ENCODE results near the gene IRAK3.
A peak's percentile ranks its signal among the peaks of the same experiment; 100 is the strongest.
"Not testable (repeated sequence)": the region's sequence is repeated elsewhere in the genome, so short reads cannot be mapped to it uniquely, and the experiment has no call there.

IRAK3 gene

GRCh38 chr12:66296176-66296683, 107.2 kb downstream of the IRAK3 start:
- Mint-ChIP-seq H3K27ac (no peak overlapping the region), H3K36me3 (ENCODE audit: low read depth) (no peaks in the 10 kb centered on the region), H3K4me1 (no peaks in the 10 kb centered on the region), H3K4me3 (no peak overlapping the region), H3K27me3 (ENCODE audit: low read depth) (peaks cover 8% of the 10 kb centered on the region), H3K9me3 (no peaks in the 10 kb centered on the region)
- TF ChIP-seq, protein P1, sequence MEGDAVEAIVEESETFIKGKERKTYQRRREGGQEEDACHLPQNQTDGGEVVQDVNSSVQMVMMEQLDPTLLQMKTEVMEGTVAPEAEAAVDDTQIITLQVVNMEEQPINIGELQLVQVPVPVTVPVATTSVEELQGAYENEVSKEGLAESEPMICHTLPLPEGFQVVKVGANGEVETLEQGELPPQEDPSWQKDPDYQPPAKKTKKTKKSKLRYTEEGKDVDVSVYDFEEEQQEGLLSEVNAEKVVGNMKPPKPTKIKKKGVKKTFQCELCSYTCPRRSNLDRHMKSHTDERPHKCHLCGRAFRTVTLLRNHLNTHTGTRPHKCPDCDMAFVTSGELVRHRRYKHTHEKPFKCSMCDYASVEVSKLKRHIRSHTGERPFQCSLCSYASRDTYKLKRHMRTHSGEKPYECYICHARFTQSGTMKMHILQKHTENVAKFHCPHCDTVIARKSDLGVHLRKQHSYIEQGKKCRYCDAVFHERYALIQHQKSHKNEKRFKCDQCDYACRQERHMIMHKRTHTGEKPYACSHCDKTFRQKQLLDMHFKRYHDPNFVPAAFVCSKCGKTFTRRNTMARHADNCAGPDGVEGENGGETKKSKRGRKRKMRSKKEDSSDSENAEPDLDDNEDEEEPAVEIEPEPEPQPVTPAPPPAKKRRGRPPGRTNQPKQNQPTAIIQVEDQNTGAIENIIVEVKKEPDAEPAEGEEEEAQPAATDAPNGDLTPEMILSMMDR (IDR thresholded peaks at IDR 0.05; ENCODE audit: unreplicated experiment in 3 of 3) = no peak

- Mint-ChIP-seq H3K27ac (no peak overlapping the region), H3K27me3 (ENCODE audit: low read depth) (peaks cover 11% of the 10 kb centered on the region), H3K36me3 (ENCODE audit: low read depth) (no peaks in the 10 kb centered on the region), H3K4me3 (no peak overlapping the region), H3K9me3 (no peaks in the 10 kb centered on the region), H3K4me1 (no peaks in the 10 kb centered on the region)
- TF ChIP-seq, protein P1 (IDR thresholded peaks at IDR 0.05; ENCODE audit: unreplicated experiment in 3 of 3) = no peak
These were observed 108.1 kb downstream of the IRAK3 start for GRCh38 chr12:66297080-66297479.

GRCh38 chr12:66297923-66298322, 108.9 kb downstream of the IRAK3 start:
- no peak overlapping the region for H3K27ac Mint-ChIP-seq
- TF ChIP-seq, protein P1 (IDR thresholded peaks at IDR 0.05; ENCODE audit: unreplicated experiment in 3 of 3) = no peak
- H3K4me3 Mint-ChIP-seq = no peak overlapping the region
- H3K36me3 Mint-ChIP-seq (ENCODE audit: low read depth) = no peaks in the 10 kb centered on the region
- H3K9me3 Mint-ChIP-seq = no peaks in the 10 kb centered on the region
- peaks cover 12% of the 10 kb centered on the region for H3K27me3 Mint-ChIP-seq (ENCODE audit: low read depth)
- peaks cover 7% of the 10 kb centered on the region for H3K4me1 Mint-ChIP-seq

GRCh38 chr12:66301944-66302826, 113.2 kb downstream of the IRAK3 start, which contains the start of gene HELB:
TSS of gene HELB (plus strand) at chr12:66302493. CDS start at chr12:66302604, 111 bp downstream.
- TF ChIP-seq, protein P1 (IDR thresholded peaks at IDR 0.05; ENCODE audit: unreplicated experiment in 3 of 3) = no peak
- Mint-ChIP-seq H3K4me3 (peak within 1 kb of the TSS; percentile 98 to 99 (median 99)), H3K27me3 (ENCODE audit: low read depth) (peaks cover 12% of the 10 kb centered on the region), H3K9me3 (no peaks in the 10 kb centered on the region), H3K4me1 (peaks cover 18% of the 10 kb centered on the region), H3K27ac (peak within 1 kb of the TSS; percentile 90 to 98 (median 94)), H3K36me3 (ENCODE audit: low read depth) (peaks cover 7% of the 10 kb centered on the region)

GRCh38 chr12:66302827-66303169, 113.8 kb downstream of the IRAK3 start:
- peaks cover 12% of the 10 kb centered on the region for H3K27me3 Mint-ChIP-seq (ENCODE audit: low read depth)
- peak overlapping the region; percentile 90 to 98 (median 94) for H3K27ac Mint-ChIP-seq
- peaks cover 18% of the 10 kb centered on the region for H3K4me1 Mint-ChIP-seq
- peak overlapping the region; percentile 98 to 99 (median 99) for H3K4me3 Mint-ChIP-seq
- TF ChIP-seq, protein P1 (IDR thresholded peaks at IDR 0.05; ENCODE audit: unreplicated experiment in 3 of 3) = no peak
- H3K36me3 Mint-ChIP-seq (ENCODE audit: low read depth) = peaks cover 8% of the 10 kb centered on the region
- H3K9me3 Mint-ChIP-seq = no peaks in the 10 kb centered on the region

- not testable (repeated sequence) for H3K9me3 Mint-ChIP-seq
- peak overlapping the region; percentile 98 to 99 (median 99) for H3K4me3 Mint-ChIP-seq
- peaks cover 18% of the 10 kb centered on the region for H3K4me1 Mint-ChIP-seq
- peaks cover 11% of the 10 kb centered on the region for H3K36me3 Mint-ChIP-seq (ENCODE audit: low read depth)
- H3K27me3 Mint-ChIP-seq (ENCODE audit: low read depth) = peaks cover 11% of the 10 kb centered on the region
- H3K27ac Mint-ChIP-seq = peak overlapping the region in 1 of 3 experiments; percentile 90
These were observed 114.3 kb downstream of the IRAK3 start for GRCh38 chr12:66303316-66303804.
